ENCODE results near the gene SHC2. TPM values are rescaled to one million over a fixed set of nuclear protein-coding genes. Genes with fewer than 3 reads are reported as not detected.
"Not testable (repeated sequence)": the region's sequence is repeated elsewhere in the genome, so short reads cannot be mapped to it uniquely, and the experiment has no call there.

Gene SHC2
- total RNA-seq, 1 experiment from 2014 or later, result not detected

DNA sequence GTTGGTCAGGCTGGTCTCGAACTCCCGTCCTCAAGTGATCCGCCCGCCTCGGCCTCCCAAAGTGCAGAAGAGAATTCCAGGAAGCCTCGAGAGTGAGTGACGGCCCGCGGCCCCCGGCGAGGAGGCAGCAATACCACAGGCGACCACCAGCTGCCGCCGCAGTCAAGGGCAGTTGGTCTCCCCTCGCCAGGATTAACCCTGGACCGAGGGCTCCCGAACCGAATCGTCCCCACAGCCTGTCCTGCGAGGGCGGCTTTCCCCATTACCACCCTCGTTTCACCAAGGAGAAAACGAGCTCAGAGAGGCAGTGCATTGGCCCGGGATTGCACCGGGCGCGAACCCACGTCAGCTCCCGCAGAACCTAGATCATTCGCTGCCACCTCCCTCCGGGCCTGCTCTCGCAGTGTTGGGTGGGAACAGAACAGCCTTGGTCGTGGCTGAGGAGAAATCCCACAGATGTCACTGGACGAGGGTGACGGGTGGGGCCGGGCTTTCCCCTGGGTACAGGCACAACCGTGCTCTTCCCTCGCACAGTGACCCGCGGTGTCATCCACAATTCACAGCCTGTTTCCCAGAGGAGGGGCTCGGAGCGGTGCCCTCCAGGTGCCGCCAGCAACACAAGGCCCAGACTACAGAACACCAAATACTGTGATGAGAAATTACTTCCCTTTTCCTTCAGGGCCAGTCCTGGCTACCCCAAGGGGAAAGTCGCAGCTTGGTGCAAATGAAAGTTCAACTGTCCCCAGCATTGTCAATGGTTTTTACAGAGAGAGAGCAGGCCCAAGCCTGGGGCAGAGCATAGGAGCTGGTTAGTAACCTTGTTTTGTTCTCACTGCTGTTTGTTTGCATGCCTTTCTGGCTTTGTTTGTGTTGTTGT lies 76.7 kb downstream of the SHC2 start:
- H3K36me3 ChIP-seq, result no peaks in the 10 kb centered on the region
- no peaks in the 10 kb centered on the region for H3K9me3 ChIP-seq
- no peak overlapping the region for H3K4me3 ChIP-seq
- H3K27me3 ChIP-seq, result no peaks in the 10 kb centered on the region
- DNase-seq, result no peak

DNA sequence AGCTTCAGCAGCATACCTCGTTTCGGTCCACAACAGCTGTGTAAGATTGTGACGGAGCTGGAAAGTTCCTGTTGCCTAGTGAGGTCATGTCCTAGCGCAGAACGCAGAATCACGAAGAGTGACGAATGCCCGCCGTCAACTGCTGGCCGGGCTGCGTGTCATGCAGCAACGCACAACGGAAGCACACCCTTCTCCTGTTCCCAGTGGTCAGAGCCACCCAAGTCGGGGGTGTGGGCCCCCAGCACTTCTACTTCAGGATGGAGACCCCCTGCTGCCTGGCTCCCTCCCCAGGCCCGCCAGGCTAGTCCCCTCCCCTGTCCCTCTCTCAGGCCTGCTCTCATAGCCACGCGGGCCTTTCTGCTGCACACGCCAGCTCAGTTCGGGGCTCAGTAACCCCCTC lies 77.8 kb downstream of the SHC2 start:
- Histone ChIP-seq H3K27me3 (no peaks in the 10 kb centered on the region), H3K9me3 (no peaks in the 10 kb centered on the region), H3K4me3 (no peak overlapping the region), H3K36me3 (no peaks in the 10 kb centered on the region)
- DNase-seq, result no peak

DNA sequence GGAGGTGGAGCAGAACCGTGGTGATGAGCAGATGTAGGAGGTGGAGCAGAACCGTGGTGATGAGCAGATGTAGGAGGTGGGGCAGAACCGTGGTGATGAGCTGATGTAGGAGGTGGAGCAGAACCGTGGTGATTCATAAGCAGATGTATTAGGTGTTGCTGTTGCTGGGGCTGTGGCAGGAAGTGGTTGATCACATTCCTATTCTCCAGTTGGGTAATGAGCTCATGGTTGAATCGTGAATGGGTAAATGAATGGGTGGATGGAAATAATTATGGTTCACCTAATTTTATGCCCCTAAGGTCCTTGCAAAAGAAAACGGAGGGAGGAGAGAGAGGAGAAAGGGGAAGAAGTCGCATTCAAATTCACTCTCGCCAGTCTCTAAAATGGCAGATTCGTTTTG lies 78.3 kb downstream of the SHC2 start:
- H3K27me3 ChIP-seq, H3K36me3 ChIP-seq, H3K9me3 ChIP-seq, H3K4me3 ChIP-seq: not testable (repeated sequence)
- peak; percentile 39 for DNase-seq

GRCh38 chr19:381901-382300 lies 78.9 kb downstream of the SHC2 start:
- not testable (repeated sequence) for H3K27me3 ChIP-seq, H3K36me3 ChIP-seq, DNase-seq

GRCh38 chr19:380618-381219 lies 80.1 kb downstream of the SHC2 start:
- not testable (repeated sequence) for DNase-seq, H3K36me3 ChIP-seq, H3K9me3 ChIP-seq, H3K4me3 ChIP-seq, H3K27me3 ChIP-seq

More at GRCh38 chr19:381901-382300, 78.9 kb downstream of the SHC2 start:
- not testable (repeated sequence) for H3K9me3 ChIP-seq, H3K4me3 ChIP-seq

GRCh38 chr19:379796-380195 lies 81.0 kb downstream of the SHC2 start:
- H3K4me3 ChIP-seq, result no peak overlapping the region
- DNase-seq, result no peak

DNA sequence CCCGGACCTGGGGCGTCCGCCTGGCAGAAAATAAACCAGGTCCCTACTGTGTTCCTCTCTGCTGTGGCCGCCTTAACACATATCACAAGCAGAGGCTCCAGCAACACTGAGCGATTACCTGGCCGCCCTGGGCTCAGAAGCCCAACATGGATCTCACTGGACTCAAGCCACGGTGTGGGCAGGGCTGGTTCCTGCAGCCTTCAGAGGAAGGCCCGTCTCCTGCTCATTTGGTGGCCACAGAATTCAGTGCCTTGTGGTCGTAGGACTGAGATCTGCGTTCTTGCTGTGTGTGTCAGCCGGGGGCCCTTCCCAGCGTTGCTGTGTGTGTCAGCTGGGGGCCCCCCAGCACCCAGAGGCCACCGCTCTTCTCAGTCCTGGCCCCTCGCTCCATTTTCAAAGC lies 82.1 kb downstream of the SHC2 start:
- Histone ChIP-seq H3K4me3 (no peak overlapping the region), H3K36me3 (no peaks in the 10 kb centered on the region), H3K9me3 (no peaks in the 10 kb centered on the region), H3K27me3 (no peaks in the 10 kb centered on the region)
- DNase-seq, result no peak

More at GRCh38 chr19:379796-380195, 81.0 kb downstream of the SHC2 start:
- Histone ChIP-seq H3K36me3 (no peaks in the 10 kb centered on the region), H3K27me3 (no peaks in the 10 kb centered on the region), H3K9me3 (no peaks in the 10 kb centered on the region)

GRCh38 chr19:377801-378581 lies 82.8 kb downstream of the SHC2 start:
- no peaks in the 10 kb centered on the region for H3K36me3 ChIP-seq
- no peaks in the 10 kb centered on the region for H3K9me3 ChIP-seq
- H3K4me3 ChIP-seq, result no peak overlapping the region
- no peaks in the 10 kb centered on the region for H3K27me3 ChIP-seq
- no peak for DNase-seq

DNA sequence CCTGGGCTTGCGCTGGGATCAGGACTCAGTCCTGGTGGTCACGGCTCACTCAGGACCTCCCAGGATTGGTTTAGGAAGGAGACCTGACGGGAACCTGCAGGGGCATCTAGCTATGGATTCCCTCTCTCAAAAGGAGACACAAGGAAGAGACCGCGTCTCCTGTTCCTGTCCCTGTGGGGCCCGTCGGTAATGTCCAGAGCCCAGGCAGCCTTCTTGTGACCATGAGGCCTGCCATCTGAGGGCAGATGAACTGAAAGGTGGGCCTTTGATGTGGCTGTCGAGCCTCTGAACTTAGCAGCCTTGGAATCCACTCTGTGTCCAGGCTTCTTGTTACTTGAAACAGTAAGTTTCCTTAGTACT lies 84.7 kb downstream of the SHC2 start:
- no peak for DNase-seq
- no peaks in the 10 kb centered on the region for H3K27me3 ChIP-seq
- H3K9me3 ChIP-seq, result no peaks in the 10 kb centered on the region
- no peak overlapping the region for H3K4me3 ChIP-seq
- no peaks in the 10 kb centered on the region for H3K36me3 ChIP-seq

DNA sequence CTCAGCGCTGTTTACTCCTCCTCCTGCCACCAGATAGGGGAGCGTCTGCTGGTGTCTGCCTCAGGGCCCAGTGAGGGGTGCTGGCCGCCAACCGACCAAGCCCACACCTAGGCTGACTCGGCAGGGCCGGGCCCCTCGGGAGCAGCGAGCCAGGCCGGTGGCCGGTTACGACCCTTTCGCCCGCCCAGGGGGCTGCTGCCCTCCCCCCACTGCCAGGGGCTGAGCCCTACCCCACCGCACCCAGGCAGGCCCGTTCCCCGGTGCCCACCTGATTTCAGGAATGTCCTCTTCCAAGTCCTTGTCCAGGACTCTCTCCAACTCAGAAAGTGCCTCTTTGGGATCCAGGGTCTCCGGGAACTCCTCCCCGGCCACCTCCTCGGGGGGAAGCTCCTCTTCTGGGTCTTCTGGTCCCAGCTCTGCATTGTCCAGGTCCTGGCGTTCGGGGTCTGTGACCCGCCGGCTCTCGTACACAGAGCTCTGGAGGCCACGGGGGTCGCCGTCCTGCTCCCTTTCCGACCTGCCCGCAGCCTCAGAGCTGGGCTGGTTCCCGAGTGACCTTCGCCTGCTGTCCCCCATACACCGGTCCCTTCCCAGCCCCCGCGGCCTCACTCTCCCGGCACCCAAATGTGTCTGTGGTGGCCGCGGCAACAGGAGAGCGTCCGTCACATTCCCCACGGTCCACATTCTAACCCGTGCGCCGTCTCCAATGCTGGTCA lies 85.3 kb downstream of the SHC2 start:
- Histone ChIP-seq H3K4me3 (no peak overlapping the region), H3K27me3 (no peaks in the 10 kb centered on the region), H3K9me3 (no peaks in the 10 kb centered on the region), H3K36me3 (no peaks in the 10 kb centered on the region)
- DNase-seq, result no peak

DNA sequence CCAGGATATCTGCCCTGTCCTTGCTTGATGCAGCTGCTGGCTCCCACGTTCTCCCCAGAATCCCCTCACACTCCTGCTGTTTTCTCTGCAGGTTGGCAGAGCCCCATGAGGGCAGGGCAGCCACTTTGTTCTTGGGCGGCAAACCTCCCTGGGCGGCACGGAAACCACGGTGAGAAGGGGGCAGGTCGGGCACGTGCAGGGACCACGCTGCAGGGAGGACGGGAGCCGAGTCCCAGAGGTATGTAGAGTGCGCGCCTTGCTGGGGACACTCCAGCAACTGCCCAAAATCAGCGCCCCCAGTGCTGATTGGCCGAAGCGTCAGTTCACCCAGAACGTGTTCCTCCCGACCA lies 86.0 kb downstream of the SHC2 start:
- Histone ChIP-seq H3K36me3 (no peaks in the 10 kb centered on the region), H3K27me3 (no peaks in the 10 kb centered on the region)
- no peak for DNase-seq

GRCh38 chr19:374183-374885 lies 86.5 kb downstream of the SHC2 start:
- no peaks in the 10 kb centered on the region for H3K36me3 ChIP-seq
- H3K27me3 ChIP-seq, result no peaks in the 10 kb centered on the region
- DNase-seq, result no peak
- H3K4me3 ChIP-seq, result no peak overlapping the region
- no peaks in the 10 kb centered on the region for H3K9me3 ChIP-seq

More for the DNA sequence above, 86.0 kb downstream of the SHC2 start:
- Histone ChIP-seq H3K9me3 (no peaks in the 10 kb centered on the region), H3K4me3 (no peak overlapping the region)

GRCh38 chr19:373391-374182 lies 87.2 kb downstream of the SHC2 start:
- Histone ChIP-seq H3K9me3 (no peaks in the 10 kb centered on the region), H3K4me3 (no peak overlapping the region), H3K36me3 (no peaks in the 10 kb centered on the region), H3K27me3 (no peaks in the 10 kb centered on the region)
- no peak for DNase-seq

DNA sequence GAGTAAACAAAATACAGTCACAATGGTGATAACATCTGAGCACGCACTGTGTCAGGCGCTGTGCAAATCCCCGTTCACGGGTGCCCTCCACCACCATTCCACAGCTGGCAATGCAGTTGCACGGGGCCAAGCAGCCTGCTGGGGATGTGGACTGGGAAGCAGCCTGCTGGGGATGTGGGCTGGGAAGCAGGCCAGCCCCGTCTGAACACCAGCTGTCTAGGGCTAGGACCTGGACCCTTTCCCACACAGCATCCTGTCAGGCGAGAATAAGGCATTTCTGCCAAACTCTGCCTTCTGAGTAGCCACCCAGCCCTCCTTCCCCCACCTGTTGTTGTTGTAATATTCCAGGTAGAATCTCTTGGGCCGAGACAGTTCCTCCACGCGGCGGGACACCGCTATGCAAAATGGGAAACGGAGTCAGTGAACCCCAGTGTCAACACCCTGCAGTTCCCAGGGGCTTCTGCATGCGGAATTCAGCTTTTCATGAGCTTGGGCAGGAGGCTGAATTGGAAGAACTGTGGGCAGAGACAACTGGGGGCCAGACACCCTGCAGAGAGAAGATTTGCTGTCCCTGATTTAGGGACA lies 88.4 kb downstream of the SHC2 start:
- Histone ChIP-seq H3K4me3 (no peak overlapping the region), H3K9me3 (no peaks in the 10 kb centered on the region), H3K27me3 (no peaks in the 10 kb centered on the region), H3K36me3 (no peaks in the 10 kb centered on the region)
- DNase-seq, result peak; percentile 90

DNA sequence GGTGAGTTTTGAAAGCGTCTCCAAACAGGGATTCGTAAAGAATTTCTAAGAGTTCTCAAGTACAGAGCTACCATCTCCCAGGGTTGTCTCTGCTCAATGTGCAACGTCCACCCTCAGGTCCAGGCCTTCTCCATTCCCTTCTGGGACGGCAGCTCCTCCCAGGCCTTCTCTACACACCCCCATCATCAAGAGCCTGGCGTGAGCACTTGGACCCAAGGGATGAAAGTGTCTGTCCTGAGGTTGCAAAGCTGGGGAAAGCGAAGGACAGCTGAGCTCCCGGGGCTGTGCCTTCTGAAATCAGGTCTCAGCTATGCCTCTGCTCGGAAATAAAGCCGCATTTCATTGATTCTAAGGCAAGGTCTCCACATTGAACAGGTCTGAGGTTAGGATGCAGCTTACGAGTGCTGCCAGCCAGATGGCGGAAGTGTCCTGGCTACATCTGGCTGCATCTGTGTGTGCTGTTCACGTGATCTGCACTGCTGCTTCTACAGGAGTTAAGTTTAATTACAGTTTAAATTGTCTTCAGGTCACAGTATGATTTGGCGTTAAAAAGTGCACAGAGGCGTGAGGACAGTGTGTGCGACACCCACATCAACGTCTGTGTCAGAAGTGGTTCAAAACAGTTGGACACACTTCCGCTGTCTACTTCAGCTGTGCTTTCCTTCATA lies 89.2 kb downstream of the SHC2 start:
- Histone ChIP-seq H3K27me3 (no peaks in the 10 kb centered on the region), H3K4me3 (no peak overlapping the region), H3K9me3 (no peaks in the 10 kb centered on the region), H3K36me3 (no peaks in the 10 kb centered on the region)
- no peak for DNase-seq
